GM12873 (cell line): ENCODE results near the gene DMPK.

ENCODE experiments used
- TF ChIP-seq, protein P1 (sequence below): IDR thresholded peaks from 2 replicates; pipeline ENCODE4 v1.5.1; 2012; ENCODE audit warnings: low read depth, mild to moderate bottlenecking, moderate library complexity, low read length, control low read depth; ENCODE audit not compliant: insufficient read depth; ENCODE audit errors: missing control alignments

DMPK gene

DNA sequence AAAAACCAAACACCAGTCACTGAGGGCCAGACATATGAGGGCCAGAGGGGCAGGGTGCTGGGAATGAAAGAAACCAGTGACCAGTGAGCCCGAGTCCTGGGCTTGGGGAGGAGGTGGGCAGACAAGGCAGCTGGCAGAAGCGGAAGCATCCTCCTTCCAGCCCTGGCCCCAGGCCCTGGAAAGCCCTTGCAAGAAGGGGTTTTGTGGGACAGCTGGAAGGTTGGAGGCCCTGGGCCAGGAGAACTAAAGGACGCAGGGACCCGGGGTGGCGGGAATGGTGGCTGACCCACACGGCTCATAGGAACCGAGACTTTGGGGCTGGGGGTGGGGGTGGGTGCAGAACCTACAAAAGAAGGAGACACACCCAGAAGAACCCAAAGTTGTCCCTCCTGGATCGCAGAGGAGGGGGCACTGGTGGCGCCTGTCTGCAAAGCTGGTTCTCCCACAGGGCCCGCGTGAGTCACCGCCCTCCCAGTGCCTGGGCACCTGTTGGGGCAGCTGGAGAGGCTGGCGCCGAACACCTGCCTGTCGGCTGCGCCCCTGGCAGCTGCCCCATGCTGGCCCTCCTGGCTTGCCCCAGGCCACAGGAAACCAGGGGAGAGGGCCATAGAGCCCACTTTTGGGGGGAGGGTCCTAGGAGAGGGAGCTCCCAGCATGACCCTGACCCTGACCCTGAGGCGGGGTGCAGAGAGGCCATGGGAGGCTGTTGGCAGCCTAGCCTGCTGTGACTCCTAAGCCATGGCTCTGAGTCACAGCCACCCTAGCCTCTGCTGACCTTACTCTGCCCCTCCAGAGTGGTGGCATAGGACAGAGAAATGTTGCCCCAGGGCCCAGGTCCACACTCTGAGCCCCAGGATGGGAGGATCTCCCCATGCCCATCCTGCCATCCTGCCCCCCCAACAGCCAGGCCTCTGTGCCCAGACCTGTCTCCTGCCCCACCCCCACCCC lies 802 bp downstream of the DMPK start:
- TF ChIP-seq, protein P1, sequence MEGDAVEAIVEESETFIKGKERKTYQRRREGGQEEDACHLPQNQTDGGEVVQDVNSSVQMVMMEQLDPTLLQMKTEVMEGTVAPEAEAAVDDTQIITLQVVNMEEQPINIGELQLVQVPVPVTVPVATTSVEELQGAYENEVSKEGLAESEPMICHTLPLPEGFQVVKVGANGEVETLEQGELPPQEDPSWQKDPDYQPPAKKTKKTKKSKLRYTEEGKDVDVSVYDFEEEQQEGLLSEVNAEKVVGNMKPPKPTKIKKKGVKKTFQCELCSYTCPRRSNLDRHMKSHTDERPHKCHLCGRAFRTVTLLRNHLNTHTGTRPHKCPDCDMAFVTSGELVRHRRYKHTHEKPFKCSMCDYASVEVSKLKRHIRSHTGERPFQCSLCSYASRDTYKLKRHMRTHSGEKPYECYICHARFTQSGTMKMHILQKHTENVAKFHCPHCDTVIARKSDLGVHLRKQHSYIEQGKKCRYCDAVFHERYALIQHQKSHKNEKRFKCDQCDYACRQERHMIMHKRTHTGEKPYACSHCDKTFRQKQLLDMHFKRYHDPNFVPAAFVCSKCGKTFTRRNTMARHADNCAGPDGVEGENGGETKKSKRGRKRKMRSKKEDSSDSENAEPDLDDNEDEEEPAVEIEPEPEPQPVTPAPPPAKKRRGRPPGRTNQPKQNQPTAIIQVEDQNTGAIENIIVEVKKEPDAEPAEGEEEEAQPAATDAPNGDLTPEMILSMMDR = no peak

DNA sequence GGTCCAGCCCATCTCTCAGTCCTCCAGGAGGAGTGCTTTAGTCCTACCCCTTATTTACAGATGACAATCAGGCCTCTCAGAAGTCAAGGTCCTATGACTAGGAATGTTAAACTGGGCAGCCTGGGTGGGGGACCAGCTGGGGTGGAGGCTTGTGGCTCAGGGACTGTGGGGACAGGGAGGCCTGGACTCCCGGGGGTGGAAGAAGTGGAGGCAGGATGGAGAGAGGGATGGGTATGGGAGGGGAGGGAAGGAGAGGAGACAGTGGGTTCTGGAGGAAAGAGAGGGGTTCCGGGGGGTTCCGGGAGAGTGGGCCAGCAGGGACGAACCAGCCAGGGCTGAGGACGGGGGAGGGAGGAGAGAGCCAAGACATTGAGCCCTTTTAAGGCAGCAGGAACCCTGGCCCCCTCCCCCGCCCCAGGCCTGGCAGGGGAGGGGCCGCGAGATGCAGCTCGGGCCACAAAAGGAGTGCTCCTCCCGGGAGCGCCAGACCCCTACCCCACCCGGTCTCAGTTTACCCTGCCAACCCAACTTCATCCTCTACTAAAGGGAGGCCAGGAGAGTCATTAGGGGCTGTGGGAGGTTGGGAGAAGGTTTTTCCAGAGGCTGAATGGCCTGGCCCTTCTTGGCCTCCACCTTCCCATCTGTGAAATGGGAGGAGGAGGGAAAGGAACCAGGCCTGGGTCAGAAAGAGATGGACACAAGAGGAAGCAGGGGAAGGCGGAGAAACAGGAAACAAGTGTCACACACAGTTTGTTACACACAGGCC lies 1.7 kb downstream of the DMPK start:
- TF ChIP-seq, protein P1 = no peak

DNA sequence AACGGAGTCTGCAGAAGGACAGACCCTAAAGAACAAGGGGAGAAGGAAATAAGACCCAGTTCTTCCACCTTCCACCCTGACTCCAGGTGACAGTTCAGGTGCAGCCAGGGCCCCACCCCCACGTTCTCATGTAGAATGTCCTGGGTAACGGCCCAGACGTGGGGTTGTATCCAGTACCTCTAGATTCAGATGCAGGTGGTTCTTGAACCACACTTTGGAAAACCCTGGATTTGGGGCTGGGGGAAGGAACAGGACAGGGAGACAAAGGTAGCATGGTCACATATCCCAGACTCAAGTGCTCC lies 2.2 kb downstream of the DMPK start:
- TF ChIP-seq, protein P1 = no peak

DNA sequence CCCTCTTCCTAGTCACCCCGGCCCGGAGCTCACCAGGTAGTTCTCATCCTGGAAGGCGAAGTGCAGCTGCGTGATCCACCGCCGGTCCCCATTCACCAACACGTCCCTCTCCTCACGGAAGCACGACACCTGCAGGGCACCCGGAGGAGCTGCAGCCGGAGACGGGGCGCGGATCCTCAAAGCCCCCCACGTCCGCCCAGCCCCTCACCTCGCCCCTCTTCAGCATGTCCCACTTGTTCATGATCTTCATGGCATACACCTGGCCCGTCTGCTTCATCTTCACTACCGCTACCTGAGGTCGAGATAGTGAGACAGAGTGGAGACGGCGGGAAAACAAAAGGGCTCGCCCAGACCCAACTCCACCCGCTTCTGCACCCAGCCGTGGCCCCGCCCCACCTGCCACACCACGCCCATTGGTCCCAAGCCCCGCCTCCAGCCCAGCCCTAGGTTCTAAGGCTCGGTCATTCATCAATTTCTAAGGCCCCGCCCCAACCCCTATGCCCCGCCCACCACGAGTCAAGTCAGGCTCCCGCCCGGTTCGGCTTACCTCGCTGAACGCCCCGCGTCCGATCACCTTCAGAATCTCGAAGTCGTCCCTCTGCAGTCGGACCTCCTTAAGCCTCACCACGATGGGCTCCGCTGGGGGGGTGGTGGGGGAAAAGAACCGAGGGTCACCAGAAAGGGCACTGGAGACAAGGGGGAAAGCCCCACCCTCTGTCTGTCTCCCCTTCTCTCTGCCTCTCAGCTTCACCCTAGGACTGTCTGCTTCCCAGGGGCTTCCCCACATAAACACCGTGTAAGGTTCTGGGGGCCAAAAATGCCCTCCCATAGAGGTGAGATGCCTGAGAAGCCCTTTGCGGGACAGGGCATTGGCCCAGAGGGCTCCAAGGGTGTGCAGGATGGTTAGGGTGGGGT lies 2.8 kb downstream of the DMPK start:
- TF ChIP-seq, protein P1 = peak; percentile 84

DNA sequence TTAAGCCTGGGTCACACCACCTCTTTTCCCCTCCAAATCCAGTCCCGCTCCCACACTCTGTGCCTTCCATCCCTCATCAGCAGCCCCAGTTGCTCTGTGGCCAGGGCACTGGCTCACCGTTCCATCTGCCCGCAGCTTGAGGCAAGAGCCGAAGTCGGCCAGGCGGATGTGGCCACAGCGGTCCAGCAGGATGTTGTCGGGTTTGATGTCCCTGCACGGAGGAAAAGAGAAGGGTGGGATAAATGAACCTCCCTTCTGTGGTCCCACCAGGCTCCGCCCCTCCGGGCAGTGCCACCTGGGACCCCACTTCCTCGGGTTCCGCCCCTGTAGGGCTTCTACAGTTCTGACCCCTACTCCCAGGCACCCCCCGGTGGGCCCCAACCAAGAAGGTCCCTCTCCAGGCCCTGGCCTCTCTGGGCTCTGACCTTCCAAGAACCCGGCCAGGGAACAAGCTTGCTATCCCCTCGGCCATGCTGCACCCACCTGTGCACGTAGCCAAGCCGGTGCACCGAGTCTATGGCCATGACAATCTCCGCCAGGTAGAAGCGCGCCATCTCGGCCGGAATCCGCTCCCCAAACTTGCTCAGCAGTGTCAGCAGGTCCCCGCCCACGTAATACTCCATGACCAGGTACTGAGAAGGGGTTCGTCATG lies 4.2 kb downstream of the DMPK start:
- TF ChIP-seq, protein P1 = no peak

DNA sequence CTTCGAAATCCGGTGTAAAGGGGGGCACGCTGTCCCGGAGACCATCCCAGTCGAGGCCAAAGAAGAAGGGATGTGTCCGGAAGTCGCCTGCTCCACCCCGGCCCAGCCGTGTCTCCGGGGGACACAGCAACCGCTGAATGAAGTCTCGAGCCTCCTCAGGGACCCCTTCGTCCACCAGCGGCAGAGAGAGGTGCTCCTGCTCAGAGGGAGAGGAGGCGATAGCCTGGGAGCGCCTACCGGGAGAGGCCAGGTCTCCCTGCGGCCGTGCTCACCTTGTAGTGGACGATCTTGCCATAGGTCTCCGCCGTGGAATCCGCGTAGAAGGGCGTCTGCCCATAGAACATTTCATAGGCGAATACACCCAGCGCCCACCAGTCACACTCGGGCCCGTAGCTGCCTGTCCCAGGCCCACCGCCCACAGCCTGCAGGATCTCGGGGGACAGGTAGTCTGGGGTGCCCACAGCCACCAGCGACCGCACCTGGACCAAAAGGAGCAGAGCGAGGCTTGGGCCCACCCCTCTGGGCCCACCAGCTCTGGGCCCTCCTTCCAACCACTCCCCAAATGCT lies 4.8 kb downstream of the DMPK start:
- TF ChIP-seq, protein P1 = no peak
